Pancreas (tissue), 10 donors: ENCODE data around the gene LIF. TPM values are rescaled to one million over a fixed set of nuclear protein-coding genes. Genes with fewer than 3 reads are reported as not detected.

Experiments
- ATAC-seq, 4 donors: fragments of 200-7000 bp; cut with Tn5 transposase; one replicate each; pipeline versions ENCODE4 v1.8.0 to v1.9.1; 2020; ENCODE audit warnings: mild to moderate bottlenecking in 4 of 4, moderate library complexity in 4 of 4
- DNase-seq, 6 donors: peaks; one replicate each; pipeline ENCODE4 v3.0.0-alpha.2; 2020
- FAIRE-seq: peaks from 2 replicates; lab custom pipeline; 2012; peaks lifted over from hg19 to GRCh38; lab: Jason Lieb, UNC
- H3K27ac ChIP-seq, 4 donors: fragments of 200-600 bp; sonication (generic); 1 replicate in 3 of 4; 2 replicates in 1 of 4; pipeline versions ENCODE4 v1.5.0 to v1.8.0; 2020
- H3K27me3 ChIP-seq, 4 donors: fragments of 200-600 bp; one replicate each; pipeline ENCODE4 v1.8.0; 2021
- H3K36me3 ChIP-seq, 3 donors: fragments of 200-600 bp; sonication (generic) in 1 of 3; one replicate each; pipeline versions ENCODE4 v1.5.0 to v1.8.0; 2020 to 2021
- H3K4me1 ChIP-seq, 3 donors: fragments of 200-600 bp; one replicate each; pipeline ENCODE4 v1.8.0; 2021
- H3K4me3 ChIP-seq, 4 donors: fragments of 200-600 bp; sonication (generic) in 2 of 4; one replicate each; pipeline versions ENCODE4 v1.5.0 to v1.8.0; 2020 to 2021
- H3K9me3 ChIP-seq, 4 donors: fragments of 200-600 bp; one replicate each; pipeline ENCODE4 v1.8.0; 2021
- CTCF ChIP-seq, 4 donors: fragments of 200-600 bp; sonication (generic) in 3 of 4; IDR thresholded peaks; one replicate each; pipeline versions ENCODE4 v1.5.0 to v1.8.0; 2021; ENCODE audit warnings: antibody characterized with exemption in 4 of 4
- WGBS, 2 donors: extraction: QIAGEN DNeasy Blood & Tissue Kit; methylation state at CpG; one replicate each; pipeline ENCODE4 v1.1.7; 2013; 5-methylcytosine and 5-hydroxymethylcytosine counted together
- intact Hi-C, 3 donors: fragments of 100-400 bp; cut with DNase I; formaldehyde crosslinking; loops; one replicate each; pipeline versions ENCODE4 v1.11.1 to v1.14.2; 2022
- polyA plus RNA-seq, 2 donors: library from polyadenylated mRNA; stranded (reverse); fragments of 200-250 nt; gene quantifications; one replicate each; pipeline ENCODE4 v1.2.3, GENCODE V29; 2013
- total RNA-seq, 6 donors: library from RNA; stranded (reverse); fragmentation: NEBNext Ultra II Directional in 4 of 6; extraction: Animal tissue kit (Norgen Biotek cat#: 25700) in 4 of 6; gene quantifications; one replicate each; pipeline versions ENCODE4 v1.2.1 to v1.2.4, GENCODE V29; 2021 to 2023
- donor health status: healthy with polysubstance abuse.
- donor health status: DM: no; HTN: no; CAD: no; lungs with moderate emphysema.
- donor health status: DM: no; HTN: no; CAD: no.
- donor health status: control.
- donor health status: control.
- donor health status: Bipolar disorder and iron deficiency.
- donor health status: DM: yes; HTN: yes; CAD: no.
- donor health status: DM: no; HTN: no; CAD: no.
- donor health status: DM: no; HTN: no; CAD: no.
- donor health status: DM: yes; HTN: yes; CAD: no.

LIF gene
- total and polyA plus RNA-seq, 8 donors: 0.32 to 5.8 (median 2.3) TPM

- H3K27ac ChIP-seq: peak overlapping the region in 2 of 4 donors; percentile 5 to 22
Observed at GRCh38 chr22:30250039-30250565, 3.5 kb upstream of the LIF start.

GRCh38 chr22:30249049-30250038 lies 2.8 kb upstream of the LIF start:
- Histone ChIP-seq H3K9me3 (no peaks in the 10 kb centered on the region), H3K4me1 (no peaks in the 10 kb centered on the region), H3K36me3 (no peaks in the 10 kb centered on the region), H3K27me3 (no peaks in the 10 kb centered on the region), H3K4me3 (no peak overlapping the region), H3K27ac (no peak overlapping the region)
- FAIRE-seq (no peak), ATAC-seq (no peak), DNase-seq (no peak)
- WGBS, 2 donors: 75 to 80% methylated on average over 27 of the region's 27 CpGs
- TF ChIP-seq CTCF (IDR thresholded peaks at IDR 0.05): no peak
- intact Hi-C loops: loop anchor here in 1 of 3 donors (5.0 kb wide), 1 partner anchor 142 kb away; no protein-coding TSS in a partner anchor

More at GRCh38 chr22:30250039-30250565, 3.5 kb upstream of the LIF start:
- intact Hi-C loops: loop anchor here in 1 of 3 donors (5.0 kb wide), 1 partner anchor 143 kb away; no protein-coding TSS in a partner anchor
- Histone ChIP-seq H3K4me3 (no peak overlapping the region), H3K4me1 (no peaks in the 10 kb centered on the region), H3K9me3 (no peaks in the 10 kb centered on the region), H3K27me3 (no peaks in the 10 kb centered on the region), H3K36me3 (no peaks in the 10 kb centered on the region)
- WGBS, 2 donors: 79 to 86% methylated on average over 3 of the region's 3 CpGs
- TF ChIP-seq CTCF (IDR thresholded peaks at IDR 0.05): no peak
- no peak for DNase-seq
- no peak for ATAC-seq
- no peak for FAIRE-seq

GRCh38 chr22:30248484-30248883 lies 1.9 kb upstream of the LIF start:
- H3K4me3 ChIP-seq: no peak overlapping the region
- ATAC-seq: no peak
- no peaks in the 10 kb centered on the region for H3K4me1 ChIP-seq
- DNase-seq: no peak
- no peaks in the 10 kb centered on the region for H3K9me3 ChIP-seq
- no peak for FAIRE-seq
- H3K36me3 ChIP-seq: no peaks in the 10 kb centered on the region
- no peak for TF ChIP-seq CTCF (IDR thresholded peaks at IDR 0.05)
- H3K27ac ChIP-seq: no peak overlapping the region
- 60 to 73% methylated on average over 6 of the region's 6 CpGs for WGBS, 2 donors
- H3K27me3 ChIP-seq: no peaks in the 10 kb centered on the region
- intact Hi-C loops: no loop called here

- intact Hi-C loops: no loop called here
- Histone ChIP-seq H3K27me3 (no peaks in the 10 kb centered on the region), H3K27ac (no peak overlapping the region), H3K36me3 (no peaks in the 10 kb centered on the region), H3K4me1 (no peaks in the 10 kb centered on the region), H3K4me3 (no peak overlapping the region), H3K9me3 (no peaks in the 10 kb centered on the region)
- no peak for TF ChIP-seq CTCF (IDR thresholded peaks at IDR 0.05)
- FAIRE-seq: no peak
- ATAC-seq: no peak
- 60 to 71% methylated on average over 12 of the region's 12 CpGs for WGBS, 2 donors
- DNase-seq: no peak
Observed at GRCh38 chr22:30247974-30248373, 1.4 kb upstream of the LIF start.
